ENCODE results near the gene PTPRM.

DNA sequence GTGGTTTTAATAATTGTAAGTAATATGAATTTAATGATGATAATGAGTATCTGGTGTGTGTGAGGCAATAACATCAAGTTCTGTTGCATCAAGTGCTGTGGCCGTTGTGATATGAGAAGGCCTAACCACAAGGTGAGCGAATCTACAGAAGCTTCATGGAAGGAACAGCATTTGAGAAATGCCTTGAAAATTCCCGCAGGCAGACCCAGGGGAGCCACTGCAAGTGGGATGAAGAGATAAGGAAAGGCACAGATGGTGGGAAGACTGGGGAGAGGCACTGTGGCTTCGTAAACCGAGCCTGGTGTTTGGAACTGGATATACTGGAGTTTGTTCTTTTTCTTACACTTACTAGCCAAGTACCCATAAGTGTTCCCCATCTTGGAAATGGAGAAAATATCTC is 357.5 kb downstream of the PTPRM start:
- TF ChIP-seq, protein P1, sequence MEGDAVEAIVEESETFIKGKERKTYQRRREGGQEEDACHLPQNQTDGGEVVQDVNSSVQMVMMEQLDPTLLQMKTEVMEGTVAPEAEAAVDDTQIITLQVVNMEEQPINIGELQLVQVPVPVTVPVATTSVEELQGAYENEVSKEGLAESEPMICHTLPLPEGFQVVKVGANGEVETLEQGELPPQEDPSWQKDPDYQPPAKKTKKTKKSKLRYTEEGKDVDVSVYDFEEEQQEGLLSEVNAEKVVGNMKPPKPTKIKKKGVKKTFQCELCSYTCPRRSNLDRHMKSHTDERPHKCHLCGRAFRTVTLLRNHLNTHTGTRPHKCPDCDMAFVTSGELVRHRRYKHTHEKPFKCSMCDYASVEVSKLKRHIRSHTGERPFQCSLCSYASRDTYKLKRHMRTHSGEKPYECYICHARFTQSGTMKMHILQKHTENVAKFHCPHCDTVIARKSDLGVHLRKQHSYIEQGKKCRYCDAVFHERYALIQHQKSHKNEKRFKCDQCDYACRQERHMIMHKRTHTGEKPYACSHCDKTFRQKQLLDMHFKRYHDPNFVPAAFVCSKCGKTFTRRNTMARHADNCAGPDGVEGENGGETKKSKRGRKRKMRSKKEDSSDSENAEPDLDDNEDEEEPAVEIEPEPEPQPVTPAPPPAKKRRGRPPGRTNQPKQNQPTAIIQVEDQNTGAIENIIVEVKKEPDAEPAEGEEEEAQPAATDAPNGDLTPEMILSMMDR (IDR thresholded peaks at IDR 0.05; ENCODE audit: low read depth, low read length, missing input control) = no peak
- TF ChIP-seq, protein P2, sequence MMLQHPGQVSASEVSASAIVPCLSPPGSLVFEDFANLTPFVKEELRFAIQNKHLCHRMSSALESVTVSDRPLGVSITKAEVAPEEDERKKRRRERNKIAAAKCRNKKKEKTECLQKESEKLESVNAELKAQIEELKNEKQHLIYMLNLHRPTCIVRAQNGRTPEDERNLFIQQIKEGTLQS (IDR thresholded peaks at IDR 0.05) = no peak
- TF ChIP-seq, protein P3, sequence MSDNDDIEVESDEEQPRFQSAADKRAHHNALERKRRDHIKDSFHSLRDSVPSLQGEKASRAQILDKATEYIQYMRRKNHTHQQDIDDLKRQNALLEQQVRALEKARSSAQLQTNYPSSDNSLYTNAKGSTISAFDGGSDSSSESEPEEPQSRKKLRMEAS (IDR thresholded peaks at IDR 0.05) = no peak
- TF ChIP-seq FOXA2 (IDR thresholded peaks at IDR 0.05) (no peak), EGR1 (IDR thresholded peaks at IDR 0.05; ENCODE audit: low read depth in 2 of 2) (no peak), RAD21 (IDR thresholded peaks at IDR 0.05) (no peak), SP1 (IDR thresholded peaks at IDR 0.05) (no peak), YY1 (IDR thresholded peaks at IDR 0.05) (no peak), REST (IDR thresholded peaks at IDR 0.05) (no peak), TAF1 (conservative IDR thresholded peaks at IDR 0.05) (no peak), GABPA (IDR thresholded peaks at IDR 0.05 in 1 of 2, conservative IDR thresholded peaks at IDR 0.05 in 1 of 2) (no peak)
- TF ChIP-seq, protein P4, sequence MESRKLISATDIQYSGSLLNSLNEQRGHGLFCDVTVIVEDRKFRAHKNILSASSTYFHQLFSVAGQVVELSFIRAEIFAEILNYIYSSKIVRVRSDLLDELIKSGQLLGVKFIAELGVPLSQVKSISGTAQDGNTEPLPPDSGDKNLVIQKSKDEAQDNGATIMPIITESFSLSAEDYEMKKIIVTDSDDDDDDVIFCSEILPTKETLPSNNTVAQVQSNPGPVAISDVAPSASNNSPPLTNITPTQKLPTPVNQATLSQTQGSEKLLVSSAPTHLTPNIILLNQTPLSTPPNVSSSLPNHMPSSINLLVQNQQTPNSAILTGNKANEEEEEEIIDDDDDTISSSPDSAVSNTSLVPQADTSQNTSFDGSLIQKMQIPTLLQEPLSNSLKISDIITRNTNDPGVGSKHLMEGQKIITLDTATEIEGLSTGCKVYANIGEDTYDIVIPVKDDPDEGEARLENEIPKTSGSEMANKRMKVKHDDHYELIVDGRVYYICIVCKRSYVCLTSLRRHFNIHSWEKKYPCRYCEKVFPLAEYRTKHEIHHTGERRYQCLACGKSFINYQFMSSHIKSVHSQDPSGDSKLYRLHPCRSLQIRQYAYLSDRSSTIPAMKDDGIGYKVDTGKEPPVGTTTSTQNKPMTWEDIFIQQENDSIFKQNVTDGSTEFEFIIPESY (IDR thresholded peaks at IDR 0.05) = no peak
